ENCODE measurements around the gene RELT. TPM values are rescaled to one million over a fixed set of nuclear protein-coding genes. Genes with fewer than 3 reads are reported as not detected.

RELT gene
- total RNA-seq, 1 experiment from 2014 or later = 13.8 TPM

DNA sequence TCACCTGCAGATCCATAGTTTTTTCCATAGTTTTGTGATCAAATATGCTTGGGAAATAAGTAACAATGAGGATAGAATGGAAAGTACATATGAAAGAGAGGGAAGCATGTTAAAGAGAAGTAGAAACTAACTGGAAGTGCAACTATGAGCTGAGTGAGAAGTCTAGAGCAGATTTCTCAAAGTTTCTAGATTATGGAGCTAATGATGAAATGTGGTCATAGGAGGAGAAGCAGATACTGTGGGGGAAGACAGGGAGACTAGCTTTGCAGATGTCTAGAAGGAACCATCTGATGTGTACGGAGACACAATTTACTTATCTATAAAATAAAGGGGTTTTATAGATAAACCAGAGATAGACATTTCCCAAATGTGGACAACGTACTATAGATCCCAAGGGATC lies 37.1 kb downstream of the RELT start:
- no peak overlapping the region for H3K4me2 ChIP-seq (ENCODE audit: low read length)
- TF ChIP-seq JUND (IDR thresholded peaks at IDR 0.05) (no peak), POLR2AphosphoS5 (IDR thresholded peaks at IDR 0.05; ENCODE audit: low read depth, low read length) (no peak), CEBPB (IDR thresholded peaks at IDR 0.05; ENCODE audit: low read depth) (no peak), SIN3A (IDR thresholded peaks at IDR 0.05; ENCODE audit: low read depth) (no peak), RAD21 (IDR thresholded peaks at IDR 0.05; ENCODE audit: low read depth) (no peak), SRF (IDR thresholded peaks at IDR 0.05; ENCODE audit: low read depth) (no peak)
- no peak overlapping the region for H3K27ac ChIP-seq (ENCODE audit: low read depth, low read length)

GRCh38 chr11:73414977-73415651 lies 38.9 kb downstream of the RELT start:
- Histone ChIP-seq H3K79me2 (ENCODE audit: insufficient read depth, low read length) (no peaks in the 10 kb centered on the region), H3K4me2 (ENCODE audit: low read length) (no peak overlapping the region), H3K36me3 (ENCODE audit: control insufficient read depth in 1 of 2, insufficient read depth in 2 of 2, low read length in 2 of 2) (no peaks in the 10 kb centered on the region), H3K4me3 (replicated peaks in 1 of 2; ENCODE audit: low read depth in 1 of 2, low read length in 2 of 2) (no peak overlapping the region), H3K9me2 (ENCODE audit: insufficient read depth) (no peaks in the 10 kb centered on the region), H3K9ac (ENCODE audit: low read length) (no peak overlapping the region), H4K20me1 (ENCODE audit: insufficient read depth) (no peaks in the 10 kb centered on the region), H3K4me1 (ENCODE audit: control insufficient read depth in 1 of 2, insufficient read depth in 2 of 2, low read length in 2 of 2) (peaks cover 0 to 7% of the 10 kb centered on the region in 2 experiments; a peak in 1 of 4 replicates), H3K9me3 (ENCODE audit: control insufficient read depth in 1 of 2, insufficient read depth in 1 of 2, low read depth in 1 of 2, low read length in 2 of 2) (no peaks in the 10 kb centered on the region), H2AFZ (ENCODE audit: low read depth, low read length, poor library complexity, severe bottlenecking) (no peak overlapping the region), H3K27ac (ENCODE audit: low read depth, low read length) (no peak overlapping the region), H3K27me3 (ENCODE audit: insufficient read depth, low read length) (no peaks in the 10 kb centered on the region)
- intact Hi-C loops (cut with micrococcal nuclease) = no loop called here
- ATAC-seq (no peak), DNase-seq (ENCODE audit: low read depth, low spot score) (no peak)
- BruUV-seq (replicated peaks) = no TSS peak
- CTCF ChIA-PET = interaction anchor here (2.4 kb wide), 1 partner anchor 21 kb away, joined by 8 read pairs; no protein-coding TSS in a partner anchor
- TF ChIP-seq TCF7L2 (IDR thresholded peaks at IDR 0.05; ENCODE audit: borderline replicate concordance, extremely low read depth, insufficient read depth, insufficient read length) (no peak), RAD21 (IDR thresholded peaks at IDR 0.05; ENCODE audit: low read depth) (no peak)
- POLR2A ChIA-PET = no interaction called here
- RAD21 ChIA-PET (ENCODE audit: low non-redundant PET in 1 of 2, low total read pairs in 2 of 2, uncharacterized antibody in 2 of 2, unreplicated experiment in 2 of 2) = no interaction called here

More for the DNA sequence above, 37.1 kb downstream of the RELT start:
- CTCF ChIA-PET = interaction anchor here (1.1 kb wide), 1 partner anchor 212 kb away, joined by 3 read pairs; no protein-coding TSS in a partner anchor
- Histone ChIP-seq H3K9me2 (ENCODE audit: insufficient read depth) (no peaks in the 10 kb centered on the region), H3K36me3 (ENCODE audit: control insufficient read depth in 1 of 2, insufficient read depth in 2 of 2, low read length in 2 of 2) (peaks cover 0 to 4% of the 10 kb centered on the region in 2 experiments; a peak in 1 of 4 replicates), H3K9ac (ENCODE audit: low read length) (no peak overlapping the region), H4K20me1 (ENCODE audit: insufficient read depth) (no peaks in the 10 kb centered on the region), H3K27me3 (ENCODE audit: insufficient read depth, low read length) (no peaks in the 10 kb centered on the region), H3K9me3 (ENCODE audit: control insufficient read depth in 1 of 2, insufficient read depth in 1 of 2, low read depth in 1 of 2, low read length in 2 of 2) (no peaks in the 10 kb centered on the region), H3K4me1 (ENCODE audit: control insufficient read depth in 1 of 2, insufficient read depth in 2 of 2, low read length in 2 of 2) (peaks cover 0 to 7% of the 10 kb centered on the region in 2 experiments; a peak in 1 of 4 replicates), H3K79me2 (ENCODE audit: insufficient read depth, low read length) (no peaks in the 10 kb centered on the region), H2AFZ (ENCODE audit: low read depth, low read length, poor library complexity, severe bottlenecking) (no peak overlapping the region), H3K4me3 (replicated peaks in 1 of 2; ENCODE audit: low read depth in 1 of 2, low read length in 2 of 2) (no peak overlapping the region)
- no TSS peak for BruUV-seq (replicated peaks)
- RAD21 ChIA-PET (ENCODE audit: low non-redundant PET in 1 of 2, low total read pairs in 2 of 2, uncharacterized antibody in 2 of 2, unreplicated experiment in 2 of 2) = no interaction called here
- DNase-seq (ENCODE audit: low read depth, low spot score) = no peak
- intact Hi-C loops (cut with micrococcal nuclease) = no loop called here
- ATAC-seq = no peak
- POLR2A ChIA-PET = no interaction called here
